Measurements from ENCODE around the gene AGPAT4.

GRCh38 chr6:161142957-161143296 is 130.9 kb downstream of the AGPAT4 start:
- TF ChIP-seq CTCF (IDR thresholded peaks at IDR 0.05) (no peak), POLR2A (IDR thresholded peaks at IDR 0.05) (no peak), EP300 (IDR thresholded peaks at IDR 0.05) (no peak)
